Renal pelvis (tissue), 4 donors: Measurements from ENCODE around the gene RBFOX1. TPM values are rescaled to one million over a fixed set of nuclear protein-coding genes. Genes with fewer than 3 reads are reported as not detected.
"Not testable (repeated sequence)": the region's sequence is repeated elsewhere in the genome, so short reads cannot be mapped to it uniquely, and the experiment has no call there.

Experiments
- DNase-seq: peaks from one replicate; pipeline ENCODE4 v3.0.0-alpha.2; 2013
- polyA plus RNA-seq, 3 donors: library from polyadenylated mRNA; unstranded; fragments of 120-200 nt; gene quantifications; one replicate each; pipeline ENCODE4 v1.2.1, GENCODE V29; 2013; ENCODE audit not compliant: insufficient read length in 3 of 3

Gene RBFOX1
- polyA plus RNA-seq, 3 donors, result 3.1 to 3.9 (median 3.4) TPM

GRCh38 chr16:7458144-7458543 is 125.5 kb downstream of the RBFOX1 start:
- no peak for DNase-seq

- DNase-seq, result no peak
Observed at GRCh38 chr16:7470344-7470743, 137.7 kb downstream of the RBFOX1 start.

DNA sequence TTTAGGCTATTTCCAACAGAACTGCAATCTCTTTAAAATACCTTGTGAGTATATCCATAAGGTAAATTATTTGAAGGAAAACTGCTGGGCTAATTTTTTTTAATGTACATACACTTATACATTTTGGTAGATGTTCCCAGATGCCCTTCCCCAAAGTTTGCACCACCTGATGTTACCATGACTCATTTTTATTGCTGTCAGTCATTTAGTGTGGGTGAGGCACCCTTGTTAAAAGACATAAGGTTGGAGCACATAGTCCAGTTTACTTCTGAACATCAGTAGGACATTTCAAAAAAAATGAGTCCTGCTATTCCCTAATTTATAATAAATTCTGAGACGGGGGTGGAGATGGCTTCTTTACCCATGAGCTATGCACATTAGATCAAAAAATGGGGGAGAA is 138.6 kb downstream of the RBFOX1 start:
- DNase-seq, result no peak

DNA sequence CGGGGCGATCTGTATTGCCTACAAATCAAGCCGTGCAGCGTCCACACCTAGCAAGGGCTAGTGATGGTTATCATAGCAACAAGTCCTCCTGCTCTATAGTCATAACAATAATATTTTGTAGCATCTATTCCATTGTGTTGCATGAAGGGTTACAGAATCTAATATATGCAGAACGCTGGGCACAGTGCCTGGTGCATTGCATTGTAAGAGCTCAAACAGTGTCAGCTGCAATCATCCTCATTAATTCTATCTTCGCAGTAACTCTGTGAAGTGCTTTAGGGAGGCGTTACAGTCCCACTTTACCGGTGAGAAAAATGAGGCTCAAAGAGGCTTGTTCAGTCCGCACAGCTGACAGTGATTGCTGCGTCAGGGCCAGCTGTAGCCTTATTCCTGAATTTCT is 149.4 kb downstream of the RBFOX1 start:
- DNase-seq, result no peak

- no peak for DNase-seq
Observed at GRCh38 chr16:7482596-7483290, 150.1 kb downstream of the RBFOX1 start.

DNA sequence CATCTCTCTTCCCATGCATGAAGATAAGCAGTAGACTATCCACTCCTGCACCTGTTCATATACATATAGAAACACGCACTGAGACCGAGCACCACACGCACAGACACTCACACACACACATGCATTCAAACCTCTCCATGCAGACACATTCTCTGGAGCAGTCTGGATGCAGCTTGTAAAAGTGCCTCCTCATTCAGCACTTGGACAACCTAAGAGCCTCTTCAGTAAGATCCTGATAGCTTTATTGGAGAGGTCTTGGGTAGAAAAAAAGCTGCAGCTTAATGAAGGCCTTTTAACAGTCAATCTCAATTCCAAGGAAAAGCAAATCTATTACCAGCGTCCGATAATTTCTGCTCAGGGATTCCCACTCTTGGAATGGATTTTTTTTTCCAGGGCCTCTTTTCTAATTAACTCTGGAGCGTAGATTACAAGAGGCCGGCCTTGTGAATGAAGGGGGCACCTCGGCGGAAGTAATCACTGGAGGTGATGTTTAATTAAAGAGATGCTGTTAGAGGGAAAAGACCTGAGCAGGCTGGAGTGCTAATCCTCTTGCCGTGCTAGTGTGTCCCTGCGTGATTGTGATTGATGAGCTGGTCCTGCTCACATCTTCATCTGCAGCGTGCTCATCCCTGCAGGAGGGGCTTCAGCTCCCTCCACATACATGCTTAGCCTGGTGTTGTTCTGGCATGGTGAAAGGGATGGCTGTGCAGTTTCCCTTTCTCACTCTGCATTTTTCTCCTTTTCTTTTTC is 155.1 kb downstream of the RBFOX1 start:
- no peak for DNase-seq

GRCh38 chr16:7492122-7492521 is 159.5 kb downstream of the RBFOX1 start:
- no peak for DNase-seq

- no peak for DNase-seq
Observed at GRCh38 chr16:7493133-7493532, 160.5 kb downstream of the RBFOX1 start.

- no peak for DNase-seq
Observed at GRCh38 chr16:7497691-7498090, 165.0 kb downstream of the RBFOX1 start.

GRCh38 chr16:7501868-7502267 is 169.2 kb downstream of the RBFOX1 start:
- DNase-seq, result no peak

DNA sequence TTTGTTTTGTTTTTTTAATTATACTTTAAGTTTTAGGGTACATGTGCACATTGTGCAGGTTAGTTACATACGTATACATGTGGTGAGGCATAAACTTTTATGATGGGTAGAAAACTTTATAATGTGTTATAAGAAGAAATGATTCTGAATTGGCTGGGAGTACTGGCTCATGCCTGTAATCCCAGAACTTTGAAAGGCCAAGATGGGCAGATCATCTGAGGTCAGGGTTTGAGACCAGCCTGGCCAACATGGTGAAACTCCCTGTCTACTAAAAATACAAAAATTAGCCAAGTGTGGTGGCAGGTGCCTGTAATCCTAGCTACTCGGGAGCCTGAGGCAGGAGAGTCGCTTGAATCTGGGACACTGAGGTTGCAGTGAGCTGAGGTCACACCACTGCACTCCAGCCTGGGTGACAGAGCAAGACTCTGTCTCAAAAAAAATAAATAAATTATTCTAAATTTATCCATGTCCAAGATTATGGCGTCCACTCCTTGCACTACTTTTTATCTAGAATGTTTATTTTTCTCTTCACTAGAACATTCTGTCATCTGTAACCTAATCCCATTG is 170.0 kb downstream of the RBFOX1 start:
- not testable (repeated sequence) for DNase-seq

DNA sequence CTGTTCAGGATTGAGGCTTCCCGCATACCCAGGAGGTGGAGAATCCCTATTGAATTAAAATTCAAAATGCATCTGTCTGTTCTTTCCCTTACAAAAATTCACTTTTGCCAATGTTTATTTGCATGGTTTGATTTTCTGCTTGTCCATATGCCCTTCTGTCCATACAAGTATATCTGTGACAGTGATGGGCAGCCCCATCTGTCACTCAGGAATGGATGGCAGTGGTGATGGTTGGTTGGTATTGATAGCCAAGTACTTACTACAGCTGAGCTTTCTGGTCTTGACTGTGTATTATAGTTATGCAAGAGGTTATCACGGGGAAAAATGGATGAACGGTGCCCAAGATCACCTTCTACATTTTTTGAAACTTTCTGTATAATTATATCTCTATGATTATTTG is 171.0 kb downstream of the RBFOX1 start:
- no peak for DNase-seq

DNA sequence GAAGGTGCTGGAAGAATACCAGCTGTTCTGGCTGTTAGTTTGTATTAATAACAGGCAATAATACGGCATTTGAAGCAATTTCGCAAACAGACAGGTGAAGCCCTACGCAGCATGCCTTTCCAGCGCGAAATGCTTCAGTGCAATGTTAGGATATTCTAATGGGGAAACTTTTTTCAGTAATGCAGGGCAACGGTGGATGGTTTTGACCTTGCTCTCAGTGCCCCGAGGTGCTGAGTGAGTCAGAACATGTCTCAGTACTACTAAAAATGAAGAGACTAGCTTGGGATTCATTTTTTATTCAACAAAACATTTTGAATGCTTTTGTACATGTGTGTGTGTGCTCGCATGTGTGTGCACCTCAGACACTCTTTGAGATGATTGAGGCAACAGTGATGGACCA is 172.2 kb downstream of the RBFOX1 start:
- no peak for DNase-seq

- no peak for DNase-seq
Observed at GRCh38 chr16:7505495-7505894, 172.8 kb downstream of the RBFOX1 start.

- no peak for DNase-seq
Observed at GRCh38 chr16:7506363-7506762, 173.7 kb downstream of the RBFOX1 start.

DNA sequence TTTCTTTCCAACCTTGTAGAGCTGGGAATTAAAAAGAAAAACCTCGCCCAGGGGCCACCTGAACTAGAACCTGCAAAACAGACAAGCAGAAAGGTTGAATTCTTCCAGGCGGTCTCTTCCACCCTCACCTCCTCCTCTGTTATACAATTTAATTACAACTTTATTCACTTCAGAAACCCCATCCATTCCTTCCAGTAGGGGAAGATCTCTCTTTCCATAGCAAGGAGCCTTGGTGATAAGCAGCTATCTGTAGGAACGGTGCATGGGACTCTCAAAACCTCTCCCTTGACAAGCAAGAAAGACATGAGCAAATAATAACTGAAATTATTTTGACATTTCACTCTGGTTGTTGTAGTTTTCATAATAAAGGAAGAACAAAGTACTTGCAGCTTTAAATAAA is 176.0 kb downstream of the RBFOX1 start:
- DNase-seq, result no peak

- DNase-seq, result no peak
Observed at GRCh38 chr16:7509963-7510601, 177.4 kb downstream of the RBFOX1 start.

DNA sequence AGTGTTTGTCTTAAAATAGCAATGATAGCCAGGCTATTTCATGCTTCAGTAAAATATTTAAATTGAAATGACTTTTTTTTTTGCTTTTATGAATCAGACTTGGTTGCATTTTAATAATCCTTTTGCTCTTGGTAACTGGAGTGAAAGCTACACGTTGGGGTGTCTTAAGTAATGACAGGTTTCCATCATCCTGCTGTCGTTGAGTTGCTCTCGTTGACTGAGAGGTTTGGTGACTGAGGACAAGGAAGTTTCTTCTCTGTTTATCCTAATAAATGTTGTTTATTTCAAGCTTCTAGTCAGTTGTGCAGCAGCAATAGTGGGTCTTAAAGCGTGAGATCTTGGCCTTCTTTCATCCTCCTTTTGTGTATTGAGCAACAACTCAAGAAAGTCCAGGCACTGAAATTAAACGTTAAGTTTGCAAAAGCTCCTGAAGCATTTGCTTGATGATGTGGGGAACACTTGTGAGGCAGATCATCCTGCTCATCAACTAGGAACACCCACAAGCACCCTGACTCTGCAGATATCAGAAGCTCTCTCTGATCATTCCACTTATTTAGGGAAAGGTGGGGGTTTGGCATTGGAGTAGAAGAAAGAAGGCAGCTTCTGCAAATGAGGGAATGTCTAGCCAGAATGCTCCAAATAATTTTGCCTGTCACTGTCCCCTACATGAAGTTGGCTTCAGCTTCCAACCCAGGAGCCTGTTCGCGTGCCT is 179.1 kb downstream of the RBFOX1 start:
- no peak for DNase-seq

DNA sequence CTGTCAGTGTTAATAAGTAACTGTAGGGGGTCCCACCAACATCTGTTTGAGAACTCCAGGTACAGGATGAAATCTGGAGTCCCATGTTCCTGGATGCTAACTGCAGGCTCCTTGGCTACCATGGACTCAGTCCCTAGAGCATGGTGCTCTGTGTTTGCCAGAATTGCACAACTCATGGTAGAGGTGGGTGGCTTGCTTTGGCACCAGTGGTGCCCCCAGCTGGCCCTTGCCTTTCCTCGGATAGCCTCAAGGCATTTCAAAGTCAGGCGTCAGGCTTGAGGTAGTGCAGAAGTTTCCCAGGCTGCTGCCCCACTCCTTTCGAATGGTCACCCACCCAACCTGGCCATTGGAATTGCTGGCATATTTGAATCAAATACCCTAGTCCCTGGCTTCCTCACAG is 179.9 kb downstream of the RBFOX1 start:
- no peak for DNase-seq

GRCh38 chr16:7513429-7513828 is 180.8 kb downstream of the RBFOX1 start:
- no peak for DNase-seq

GRCh38 chr16:7515543-7515942 is 182.9 kb downstream of the RBFOX1 start:
- DNase-seq, result no peak

DNA sequence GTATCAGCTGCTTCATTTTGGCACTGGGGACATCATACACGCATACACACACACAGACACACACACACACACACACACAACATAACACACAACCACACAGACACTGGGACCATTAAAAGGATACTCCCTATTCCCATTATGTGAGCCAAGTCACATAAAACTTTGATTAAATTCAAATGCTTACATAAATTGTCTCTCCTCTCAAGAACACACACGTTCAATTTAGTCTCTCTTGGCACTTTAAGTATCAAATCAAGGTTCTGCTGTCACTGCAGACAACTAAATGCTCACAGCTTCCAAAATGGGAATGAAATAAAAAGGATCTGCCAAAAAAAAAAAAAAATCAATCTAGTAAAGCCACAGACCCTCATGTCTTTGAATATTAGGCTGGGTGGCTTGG is 184.9 kb downstream of the RBFOX1 start:
- no peak for DNase-seq
